Smooth muscle cell (in vitro differentiated cells): ENCODE results near the gene SLC13A2. TPM values are rescaled to one million over a fixed set of nuclear protein-coding genes. Genes with fewer than 3 reads are reported as not detected.
A peak's percentile ranks its signal among the peaks of the same experiment; 100 is the strongest.

Source experiments
- DNase-seq: peaks from one replicate; lab custom pipeline; 2025; ENCODE audit not compliant: unreplicated experiment; lab: John Stamatoyannopoulos, UW
- H2AFZ ChIP-seq: fragments of 200-600 bp; sonication (generic); 2 replicates; pipeline ENCODE4 v1.6.0; 2016; ENCODE audit warnings: antibody characterized with exemption, low read depth, mild to moderate bottlenecking
- H3F3A ChIP-seq: fragments of 200-600 bp; sonication (generic); 2 replicates; pipeline ENCODE4 v1.6.0; 2017; ENCODE audit warnings: antibody characterized with exemption, low read depth
- H3K27ac ChIP-seq: fragments of 200-600 bp; sonication (generic); 2 replicates; pipeline ENCODE4 v1.5.1; 2016; ENCODE audit warnings: low read depth, mild to moderate bottlenecking
- H3K27me3 ChIP-seq: fragments of 200-600 bp; sonication (generic); 2 replicates; pipeline ENCODE4 v1.6.1; 2016; ENCODE audit warnings: low read depth, mild to moderate bottlenecking
- H3K36me3 ChIP-seq: fragments of 200-600 bp; sonication (generic); 2 replicates; pipeline ENCODE4 v1.5.1; 2016; ENCODE audit warnings: low read depth
- H3K4me1 ChIP-seq: fragments of 200-600 bp; sonication (generic); 2 replicates; pipeline ENCODE4 v1.5.1; 2016; ENCODE audit warnings: low read depth
- H3K4me2 ChIP-seq: fragments of 200-600 bp; sonication (generic); 2 replicates; pipeline ENCODE4 v1.6.0; 2016; ENCODE audit warnings: mild to moderate bottlenecking
- H3K4me3 ChIP-seq: fragments of 200-600 bp; sonication (generic); 2 replicates; pipeline ENCODE4 v1.5.1; 2016; ENCODE audit warnings: mild to moderate bottlenecking
- H3K79me2 ChIP-seq: fragments of 200-600 bp; sonication (generic); 2 replicates; pipeline ENCODE4 v1.6.0; 2016; ENCODE audit warnings: low read depth, mild to moderate bottlenecking
- H3K9ac ChIP-seq: fragments of 200-600 bp; sonication (generic); 2 replicates; pipeline ENCODE4 v1.6.0; 2016; ENCODE audit warnings: low read depth
- H3K9me3 ChIP-seq: fragments of 200-600 bp; sonication (generic); replicated peaks from 2 replicates; pipeline ENCODE4 v1.5.1; 2016; ENCODE audit warnings: low read depth
- H4K20me1 ChIP-seq: fragments of 200-600 bp; sonication (generic); 2 replicates; pipeline ENCODE4 v1.6.0; 2016; ENCODE audit warnings: low read depth
- WGBS: methylation state at CpG from one replicate; pipeline ENCODE4 v1.1.7; 2016; ENCODE audit warnings: low lambda C conversion rate; 5-methylcytosine and 5-hydroxymethylcytosine counted together
- polyA plus RNA-seq: library from polyadenylated mRNA; unstranded; fragments of >200 nt; fragmentation: Nextera tagmentation; extraction: Ambion mirVana; gene quantifications from 2 replicates; pipeline ENCODE4 v1.2.1, GENCODE V29; 2016
- total RNA-seq: library from RNA; depleted of rRNA; stranded (reverse); fragments of >200 nt; gene quantifications from 2 replicates; pipeline ENCODE4 v1.2.3, GENCODE V29; 2014
- TF ChIP-seq, protein P1 (sequence below): fragments of 200-600 bp; sonication (generic); IDR thresholded peaks from 2 replicates; pipeline ENCODE4 v1.5.1; 2017; ENCODE audit warnings: borderline replicate concordance, mild to moderate bottlenecking, antibody characterized with exemption; ENCODE audit not compliant: insufficient read depth, poor library complexity, severe bottlenecking

The SLC13A2 gene
- total and polyA plus RNA-seq, 2 experiments from 2014 or later: not detected

DNA sequence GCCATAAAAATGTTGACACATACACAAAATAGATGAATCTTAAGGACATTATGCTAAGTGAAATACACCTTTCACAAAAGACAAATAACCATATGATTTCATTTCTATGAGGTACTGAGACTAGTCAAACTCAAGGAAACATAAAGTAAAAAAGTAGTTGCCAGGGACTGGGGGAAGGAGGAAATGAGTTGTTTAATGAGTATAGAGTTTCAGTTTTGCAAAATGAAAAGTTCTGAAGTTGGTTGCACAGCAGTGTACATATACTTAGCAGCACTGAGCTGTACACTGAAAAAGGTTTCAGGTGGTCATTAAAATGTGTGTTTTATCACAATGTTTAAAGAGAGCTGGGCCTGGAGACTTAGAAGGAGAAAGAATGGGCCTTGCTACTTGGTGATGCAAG lies 4.7 kb upstream of the SLC13A2 start:
- Histone ChIP-seq H3K27ac (no peak overlapping the region), H3K9me3 (no peaks in the 10 kb centered on the region), H3K4me1 (peaks cover 5% of the 10 kb centered on the region), H3F3A (peaks cover 5% of the 10 kb centered on the region), H4K20me1 (peaks cover 8% of the 10 kb centered on the region), H3K9ac (no peak overlapping the region), H2AFZ (no peak overlapping the region), H3K4me3 (no peak overlapping the region), H3K36me3 (no peaks in the 10 kb centered on the region), H3K27me3 (no peaks in the 10 kb centered on the region), H3K4me2 (no peak overlapping the region), H3K79me2 (no peaks in the 10 kb centered on the region)
- TF ChIP-seq, protein P1, sequence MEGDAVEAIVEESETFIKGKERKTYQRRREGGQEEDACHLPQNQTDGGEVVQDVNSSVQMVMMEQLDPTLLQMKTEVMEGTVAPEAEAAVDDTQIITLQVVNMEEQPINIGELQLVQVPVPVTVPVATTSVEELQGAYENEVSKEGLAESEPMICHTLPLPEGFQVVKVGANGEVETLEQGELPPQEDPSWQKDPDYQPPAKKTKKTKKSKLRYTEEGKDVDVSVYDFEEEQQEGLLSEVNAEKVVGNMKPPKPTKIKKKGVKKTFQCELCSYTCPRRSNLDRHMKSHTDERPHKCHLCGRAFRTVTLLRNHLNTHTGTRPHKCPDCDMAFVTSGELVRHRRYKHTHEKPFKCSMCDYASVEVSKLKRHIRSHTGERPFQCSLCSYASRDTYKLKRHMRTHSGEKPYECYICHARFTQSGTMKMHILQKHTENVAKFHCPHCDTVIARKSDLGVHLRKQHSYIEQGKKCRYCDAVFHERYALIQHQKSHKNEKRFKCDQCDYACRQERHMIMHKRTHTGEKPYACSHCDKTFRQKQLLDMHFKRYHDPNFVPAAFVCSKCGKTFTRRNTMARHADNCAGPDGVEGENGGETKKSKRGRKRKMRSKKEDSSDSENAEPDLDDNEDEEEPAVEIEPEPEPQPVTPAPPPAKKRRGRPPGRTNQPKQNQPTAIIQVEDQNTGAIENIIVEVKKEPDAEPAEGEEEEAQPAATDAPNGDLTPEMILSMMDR: no peak
- no peak for DNase-seq

DNA sequence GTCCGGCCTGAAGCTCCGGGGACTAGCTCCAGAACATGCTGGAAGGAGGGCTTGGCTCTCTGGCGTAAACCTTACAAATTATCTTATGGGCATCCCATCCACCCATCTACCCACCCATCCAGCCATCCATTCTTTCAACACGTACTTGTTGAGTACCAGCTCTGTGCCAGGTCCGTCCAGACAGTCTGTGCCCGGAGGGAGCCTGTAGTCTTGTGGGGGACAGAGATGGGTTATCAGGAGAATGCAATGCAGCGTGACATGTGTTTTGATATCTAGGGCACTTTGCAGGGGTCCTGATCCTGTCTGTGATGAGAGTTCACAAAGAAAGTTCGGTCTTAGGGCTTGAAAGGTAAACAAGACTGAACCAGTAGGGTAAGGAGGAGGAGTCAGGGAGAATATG lies 4.1 kb upstream of the SLC13A2 start:
- no peak overlapping the region for H3K9ac ChIP-seq
- DNase-seq: no peak
- H3K79me2 ChIP-seq: no peaks in the 10 kb centered on the region
- H4K20me1 ChIP-seq: peaks cover 8% of the 10 kb centered on the region
- H3K27me3 ChIP-seq: no peaks in the 10 kb centered on the region
- no peaks in the 10 kb centered on the region for H3K36me3 ChIP-seq
- no peak overlapping the region for H3K4me2 ChIP-seq
- TF ChIP-seq, protein P1: no peak
- H3K4me3 ChIP-seq: no peak overlapping the region
- peaks cover 5% of the 10 kb centered on the region for H3K4me1 ChIP-seq
- H3K27ac ChIP-seq: no peak overlapping the region
- H3F3A ChIP-seq: peaks cover 5% of the 10 kb centered on the region
- H3K9me3 ChIP-seq: no peaks in the 10 kb centered on the region
- no peak overlapping the region for H2AFZ ChIP-seq
- 92% methylated on average over 8 of the region's 8 CpGs for WGBS

DNA sequence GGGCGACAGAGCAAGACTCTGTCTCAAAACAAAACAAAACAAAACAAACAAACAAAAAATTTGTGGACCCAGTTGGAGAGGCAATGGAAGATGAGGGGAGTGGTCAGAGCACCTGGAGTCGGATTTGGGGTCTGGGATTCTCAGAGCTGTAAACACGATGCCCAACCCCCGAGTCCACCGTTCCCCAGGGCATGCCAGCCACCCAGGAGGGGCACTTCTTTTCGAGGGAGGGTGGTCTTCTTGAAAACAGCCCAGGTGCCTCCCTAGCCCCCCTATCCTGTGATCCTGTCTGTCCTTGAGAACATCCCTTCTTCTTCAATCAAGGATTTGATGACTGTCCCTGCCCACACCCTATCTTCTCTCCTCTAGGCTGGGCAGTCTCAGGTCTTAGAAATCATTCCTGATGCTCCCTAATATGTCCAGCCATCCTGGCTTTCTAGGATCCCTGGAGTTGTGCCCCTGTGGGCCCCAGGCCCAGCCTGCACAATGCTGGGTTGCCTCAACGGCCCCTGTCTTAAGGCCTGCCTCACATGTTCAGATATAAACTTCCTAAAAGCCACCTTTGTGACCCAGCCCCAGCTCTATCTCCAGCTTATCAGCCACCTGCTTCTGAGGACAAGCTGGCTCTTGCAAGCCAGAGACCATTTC lies 3.1 kb upstream of the SLC13A2 start:
- no peaks in the 10 kb centered on the region for H3K79me2 ChIP-seq
- H3K4me2 ChIP-seq: peak overlapping the region; percentile 19
- 93% methylated on average over 7 of the region's 7 CpGs for WGBS
- peaks cover 8% of the 10 kb centered on the region for H4K20me1 ChIP-seq
- H3K27ac ChIP-seq: no peak overlapping the region
- H2AFZ ChIP-seq: no peak overlapping the region
- no peaks in the 10 kb centered on the region for H3K36me3 ChIP-seq
- H3K27me3 ChIP-seq: no peaks in the 10 kb centered on the region
- peaks cover 5% of the 10 kb centered on the region for H3K4me1 ChIP-seq
- H3K4me3 ChIP-seq: no peak overlapping the region
- TF ChIP-seq, protein P1: no peak
- H3F3A ChIP-seq: peaks cover 5% of the 10 kb centered on the region
- no peak overlapping the region for H3K9ac ChIP-seq
- no peak for DNase-seq
- H3K9me3 ChIP-seq: no peaks in the 10 kb centered on the region

DNA sequence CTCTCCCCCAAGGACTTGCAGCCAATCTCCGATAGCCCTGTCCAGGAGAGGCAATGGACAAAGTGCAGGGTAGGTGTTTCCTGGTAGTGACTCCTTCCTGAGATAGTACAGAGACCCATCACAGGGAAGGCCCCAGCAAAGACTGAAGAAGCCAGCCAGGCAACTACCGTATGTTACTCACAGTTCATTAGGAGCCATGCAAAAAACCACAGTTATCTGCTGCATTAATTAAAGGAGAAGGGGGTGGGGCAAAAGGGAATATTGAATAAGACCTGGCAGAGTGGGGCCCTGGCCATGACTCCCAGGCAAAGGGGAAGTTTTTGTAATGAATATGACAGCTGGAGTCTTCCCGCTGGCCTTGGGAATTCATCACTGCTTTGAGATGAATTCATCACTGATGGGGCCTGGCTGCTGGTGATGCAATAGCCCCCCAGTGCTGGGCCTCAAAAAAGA lies 2.5 kb upstream of the SLC13A2 start:
- Histone ChIP-seq H3K27me3 (no peaks in the 10 kb centered on the region), H3K9ac (no peak overlapping the region)
- WGBS: 43% methylated on average over 3 of the region's 3 CpGs

More for the DNA sequence above, 2.5 kb upstream of the SLC13A2 start:
- Histone ChIP-seq H2AFZ (no peak overlapping the region), H3K79me2 (no peaks in the 10 kb centered on the region), H4K20me1 (peaks cover 8% of the 10 kb centered on the region), H3K9me3 (no peaks in the 10 kb centered on the region), H3K4me2 (peak overlapping the region; percentile 19), H3K36me3 (no peaks in the 10 kb centered on the region), H3F3A (peaks cover 5% of the 10 kb centered on the region), H3K4me1 (peaks cover 5% of the 10 kb centered on the region), H3K27ac (no peak overlapping the region), H3K4me3 (no peak overlapping the region)
- TF ChIP-seq, protein P1: no peak
- DNase-seq: no peak
